ENCODE data around the gene DNAJC13. TPM values are rescaled to one million over a fixed set of nuclear protein-coding genes. Genes with fewer than 3 reads are reported as not detected.

DNAJC13 gene
- total and polyA plus RNA-seq, 2 experiments from 2014 or later, result 14.3 to 34.6 TPM

- no peak for DNase-seq (ENCODE audit: low read depth in 1 of 2, low spot score in 1 of 2)
- no peak for TF ChIP-seq CTCF (IDR thresholded peaks at IDR 0.05; ENCODE audit: low read depth, low read length)
- Histone ChIP-seq H3K27me3 (no peaks in the 10 kb centered on the region), H3K9me3 (ENCODE audit: low read depth) (no peaks in the 10 kb centered on the region), H3K4me1 (ENCODE audit: low read depth) (no peaks in the 10 kb centered on the region), H3K27ac (no peak overlapping the region), H3K4me3 (no peak overlapping the region), H3K36me3 (peaks cover 11% of the 10 kb centered on the region)
Measured at GRCh38 chr3:132556508-132557159, 139.3 kb downstream of the DNAJC13 start.

GRCh38 chr3:132561003-132561402 lies 143.7 kb downstream of the DNAJC13 start:
- Histone ChIP-seq H3K4me3 (no peak overlapping the region), H3K4me1 (ENCODE audit: low read depth) (no peaks in the 10 kb centered on the region), H3K27ac (no peak overlapping the region), H3K27me3 (no peaks in the 10 kb centered on the region), H3K9me3 (ENCODE audit: low read depth) (no peaks in the 10 kb centered on the region), H3K36me3 (peaks cover 11% of the 10 kb centered on the region)
- no peak for DNase-seq (ENCODE audit: low read depth in 1 of 2, low spot score in 1 of 2)
- TF ChIP-seq CTCF (IDR thresholded peaks at IDR 0.05; ENCODE audit: low read depth, low read length), result no peak

- Histone ChIP-seq H3K9me3 (ENCODE audit: low read depth) (no peaks in the 10 kb centered on the region), H3K36me3 (peaks cover 10% of the 10 kb centered on the region), H3K27me3 (no peaks in the 10 kb centered on the region), H3K4me1 (ENCODE audit: low read depth) (peaks cover 4% of the 10 kb centered on the region), H3K27ac (no peak overlapping the region), H3K4me3 (no peak overlapping the region)
- TF ChIP-seq CTCF (IDR thresholded peaks at IDR 0.05; ENCODE audit: low read depth, low read length), result no peak
- DNase-seq (ENCODE audit: low read depth in 1 of 2, low spot score in 1 of 2), result no peak
Measured at GRCh38 chr3:132563420-132564069, 146.2 kb downstream of the DNAJC13 start.

GRCh38 chr3:132564070-132564465 lies 146.8 kb downstream of the DNAJC13 start:
- DNase-seq (ENCODE audit: low read depth in 1 of 2, low spot score in 1 of 2), result no peak
- Histone ChIP-seq H3K27me3 (no peaks in the 10 kb centered on the region), H3K4me3 (no peak overlapping the region), H3K27ac (no peak overlapping the region), H3K4me1 (ENCODE audit: low read depth) (peaks cover 4% of the 10 kb centered on the region), H3K36me3 (peaks cover 5% of the 10 kb centered on the region), H3K9me3 (ENCODE audit: low read depth) (no peaks in the 10 kb centered on the region)
- no peak for TF ChIP-seq CTCF (IDR thresholded peaks at IDR 0.05; ENCODE audit: low read depth, low read length)

GRCh38 chr3:132568422-132568821 lies 151.1 kb downstream of the DNAJC13 start:
- no peak for TF ChIP-seq CTCF (IDR thresholded peaks at IDR 0.05; ENCODE audit: low read depth, low read length)
- no peak overlapping the region for H3K4me3 ChIP-seq
- no peak for DNase-seq (ENCODE audit: low read depth in 1 of 2, low spot score in 1 of 2)

More at GRCh38 chr3:132568422-132568821, 151.1 kb downstream of the DNAJC13 start:
- Histone ChIP-seq H3K27ac (no peak overlapping the region), H3K27me3 (no peaks in the 10 kb centered on the region), H3K9me3 (ENCODE audit: low read depth) (no peaks in the 10 kb centered on the region), H3K4me1 (ENCODE audit: low read depth) (peaks cover 4% of the 10 kb centered on the region), H3K36me3 (no peaks in the 10 kb centered on the region)
